Measurements from ENCODE around the gene OTUB2.
"Not testable (repeated sequence)": the region's sequence is repeated elsewhere in the genome, so short reads cannot be mapped to it uniquely, and the experiment has no call there.

OTUB2 gene

DNA sequence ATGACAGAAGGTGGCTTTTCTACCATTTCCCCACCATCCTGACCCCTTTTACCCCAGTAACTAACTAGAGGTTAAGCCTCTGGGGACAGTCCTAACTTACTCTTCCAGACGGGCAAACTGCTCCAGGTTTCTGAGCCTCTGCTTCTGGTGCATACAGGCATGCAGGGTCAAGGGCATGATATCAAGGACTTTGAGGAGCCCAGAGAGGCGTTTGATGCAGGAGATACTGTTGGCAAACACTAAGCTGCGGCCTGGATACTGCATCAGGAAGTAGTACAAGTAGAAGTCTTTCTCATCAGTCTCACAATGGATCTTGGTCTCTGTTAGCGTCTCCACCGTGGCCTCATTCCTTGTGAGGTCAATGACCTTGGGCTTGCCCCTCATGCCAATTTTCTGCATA is 33.9 kb downstream of the OTUB2 start:
- DNase-seq: no peak

GRCh38 chr14:94062344-94062940 is 36.3 kb downstream of the OTUB2 start:
- no peak for DNase-seq

GRCh38 chr14:94066089-94066676 is 40.0 kb downstream of the OTUB2 start:
- peak in 1 of 3 experiments; percentile 13 for DNase-seq

- not testable (repeated sequence) for DNase-seq
These were observed 45.9 kb downstream of the OTUB2 start for GRCh38 chr14:94072076-94072475.

- DNase-seq: no peak
These were observed 48.4 kb downstream of the OTUB2 start for GRCh38 chr14:94074534-94074933.

DNA sequence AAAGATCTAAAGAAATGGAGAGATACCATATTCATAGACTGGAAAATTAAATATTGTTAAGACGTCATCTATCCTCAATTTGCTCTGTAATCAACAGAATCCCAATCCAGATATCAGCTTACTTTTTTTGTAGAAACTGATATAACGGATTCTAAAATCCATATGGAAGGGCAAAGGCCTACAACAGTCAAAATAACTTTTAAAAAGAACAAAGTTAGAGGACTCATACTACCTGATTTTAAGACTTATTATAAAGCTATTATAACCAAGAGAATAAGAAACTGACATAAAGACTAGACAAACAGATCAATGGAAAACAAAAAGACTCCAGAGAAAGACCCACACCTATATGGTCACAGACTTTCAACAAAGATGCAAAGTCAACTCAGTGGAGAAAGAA is 48.9 kb downstream of the OTUB2 start:
- DNase-seq: no peak

- no peak for DNase-seq
These were observed 51.1 kb downstream of the OTUB2 start for GRCh38 chr14:94077111-94077821.

DNA sequence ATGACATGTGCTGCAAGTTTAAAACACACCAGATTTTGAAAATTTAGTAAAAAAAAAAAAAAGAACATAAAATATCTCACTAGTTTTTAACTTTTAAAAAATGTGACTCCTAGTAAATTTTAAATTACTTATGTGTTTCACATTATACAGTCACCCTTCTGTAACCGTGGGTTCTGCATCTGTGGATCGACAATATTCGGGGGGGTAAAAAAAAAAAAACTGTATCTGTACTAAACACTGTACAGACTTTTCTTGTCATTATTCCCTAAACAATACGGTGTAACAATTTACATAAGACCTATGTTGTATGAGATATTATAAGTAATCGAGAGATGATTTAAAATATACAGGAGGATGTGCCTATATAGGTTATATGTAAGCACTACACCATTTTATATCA is 51.7 kb downstream of the OTUB2 start:
- DNase-seq: no peak

GRCh38 chr14:94079891-94080620 is 53.9 kb downstream of the OTUB2 start:
- no peak for DNase-seq

DNA sequence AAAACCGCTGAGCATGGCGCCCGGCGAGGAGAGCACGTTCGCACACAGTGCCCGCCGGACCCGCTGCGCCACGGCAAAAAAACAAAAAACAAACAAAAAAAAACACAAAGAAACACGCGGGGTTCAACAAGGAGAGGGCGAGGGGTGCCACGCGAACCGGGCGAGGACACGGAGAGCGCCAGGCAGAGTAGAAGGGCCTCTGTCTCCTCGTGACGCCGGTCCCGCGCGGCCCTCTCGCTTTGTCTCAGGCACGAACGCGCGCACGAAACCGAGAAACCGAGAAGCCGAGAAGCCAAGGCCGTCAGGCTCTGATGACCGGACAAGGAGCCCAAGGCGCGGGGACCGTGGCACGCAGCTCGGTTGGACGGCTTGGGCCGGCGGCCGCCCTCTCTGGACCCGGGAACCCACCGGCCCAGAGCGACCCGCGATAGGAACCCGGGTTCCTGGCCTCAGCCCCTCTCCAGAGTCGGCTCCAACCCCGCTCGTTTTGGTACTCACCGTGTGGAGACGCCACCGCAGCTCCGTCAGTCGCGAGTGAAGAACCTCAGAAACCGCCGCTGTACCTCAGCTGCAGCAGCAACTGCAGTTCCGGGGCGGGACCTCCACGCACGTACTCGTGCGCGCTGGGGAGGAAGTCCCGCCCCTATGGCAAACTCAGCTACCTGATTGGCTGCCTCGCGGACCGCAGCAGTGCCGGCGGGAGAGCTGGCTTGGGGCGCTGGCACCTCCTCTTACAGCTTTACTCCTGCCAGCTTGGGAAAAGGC is 54.7 kb downstream of the OTUB2 start, which contains the start of the genes DDX24 and IFI27L1:
Gene DDX24 (minus strand): TSS at position 582 of the 765 bp plus-strand sequence. CDS start 1,460 bp downstream, outside the sequence.
Gene IFI27L1 (plus strand): TSS at position 690 of the 765 bp plus-strand sequence. CDS start 15,628 bp downstream, outside the sequence.
- DNase-seq: peak; percentile 94 to 97 (median 96)

DNA sequence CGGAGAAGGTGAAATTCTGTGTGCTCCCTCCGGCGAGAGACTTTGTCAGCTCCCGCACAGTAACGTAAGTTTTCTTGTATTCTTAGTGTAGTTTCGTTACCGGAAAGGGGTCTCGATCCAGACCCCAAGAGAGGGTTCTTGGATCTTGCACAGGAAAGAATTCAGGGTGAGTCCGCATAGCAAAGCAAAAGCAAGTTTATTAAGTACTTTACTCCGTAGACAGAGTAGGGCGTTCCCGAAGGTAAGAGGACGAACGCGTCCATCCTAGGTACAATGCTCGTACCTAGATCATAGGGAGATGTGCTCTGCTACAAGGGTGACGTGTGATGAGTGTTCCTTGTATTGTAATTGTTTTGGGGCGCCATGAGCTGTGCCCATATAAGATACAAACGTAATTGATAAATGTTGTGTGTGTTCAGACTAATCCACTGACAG is 55.3 kb downstream of the OTUB2 start:
- DNase-seq: no peak

DNA sequence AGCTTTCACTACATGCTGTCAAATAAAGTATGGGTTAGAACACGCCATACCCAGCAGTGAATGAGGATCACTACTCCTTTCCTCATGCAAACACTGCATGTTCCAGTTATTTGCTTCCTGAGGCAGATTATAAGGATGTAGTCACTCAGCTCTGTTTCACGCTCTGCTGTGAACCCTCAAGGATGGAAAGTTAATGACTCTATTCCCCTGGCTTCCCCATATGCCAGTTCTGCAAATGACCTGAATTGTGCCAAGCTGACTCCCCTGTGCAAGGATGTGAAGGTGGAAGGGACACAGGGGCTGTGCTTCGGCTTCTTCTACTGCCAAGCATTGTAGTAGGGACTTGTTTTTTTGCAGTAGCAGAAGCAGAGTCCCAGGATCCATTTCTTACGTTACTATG is 61.8 kb downstream of the OTUB2 start:
- no peak for DNase-seq

- DNase-seq: no peak
These were observed 62.4 kb downstream of the OTUB2 start for GRCh38 chr14:94088516-94088915.

DNA sequence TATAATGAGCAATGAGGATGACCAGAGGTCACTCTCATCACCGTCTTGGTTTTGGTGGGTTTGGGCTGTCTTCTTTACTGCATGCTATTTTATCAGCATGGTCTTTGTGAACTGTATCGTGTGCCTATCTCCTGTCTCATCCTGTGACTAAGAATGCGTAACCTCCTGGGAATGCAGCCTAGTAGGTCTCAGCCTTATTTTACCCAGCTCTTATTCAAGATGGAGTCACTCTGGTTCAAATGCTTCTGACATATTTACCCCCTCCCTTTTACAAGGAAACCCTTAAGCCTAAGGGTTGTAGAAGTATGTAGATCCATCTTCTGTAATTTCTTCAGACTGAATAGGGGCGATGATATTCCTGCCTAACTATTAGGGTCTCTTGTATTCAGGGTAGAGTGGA is 63.3 kb downstream of the OTUB2 start:
- no peak for DNase-seq

DNA sequence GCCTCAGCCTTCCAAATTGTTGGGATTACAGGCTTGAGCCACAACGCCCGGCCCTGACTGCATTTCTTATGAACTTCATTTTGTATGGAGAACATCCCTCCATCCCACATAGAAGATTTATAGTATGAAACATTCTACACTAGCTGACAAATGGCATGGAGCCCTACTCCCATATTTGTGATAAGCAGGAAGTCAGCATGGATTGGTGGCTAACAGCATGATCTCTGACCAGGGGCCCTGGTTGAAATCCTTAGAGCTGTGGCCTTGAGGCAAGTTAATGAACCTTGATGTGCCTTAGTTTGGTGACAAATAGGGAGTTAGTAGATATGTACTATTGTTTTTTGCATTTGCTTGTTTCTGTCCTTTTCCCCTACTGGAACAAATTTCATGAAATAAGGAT is 67.3 kb downstream of the OTUB2 start:
- no peak for DNase-seq

GRCh38 chr14:94097091-94097490 is 71.0 kb downstream of the OTUB2 start:
- DNase-seq: no peak

Measured in NCI-H1417 (cell line).